CD14-positive monocyte (primary cell): Measurements from ENCODE around the gene DES. TPM values are rescaled to one million over a fixed set of nuclear protein-coding genes. Genes with fewer than 3 reads are reported as not detected.

ENCODE experiments used
- DNase-seq, 3 donors: peaks; one replicate each; pipeline ENCODE4 v3.0.0-alpha.2; 2011 to 2022
- H2AFZ ChIP-seq: 2 replicates; pipeline ENCODE4 v1.6.0; 2012; ENCODE audit warnings: mild to moderate bottlenecking, low read depth, low read length, inconsistent platforms; ENCODE audit not compliant: insufficient read depth, poor library complexity, severe bottlenecking
- H3K27ac ChIP-seq, 2 donors: 1 replicate in 1 of 2; 2 replicates in 1 of 2; pipeline ENCODE4 v1.5.1; 2012 to 2013; ENCODE audit warnings: low read length in 2 of 2, control low read depth in 1 of 2, inconsistent platforms in 1 of 2, low read depth in 1 of 2, mild to moderate bottlenecking in 1 of 2
- H3K27me3 ChIP-seq, 2 donors: one replicate each; pipeline versions ENCODE4 v1.6.0 to v1.6.1; 2011 to 2013; ENCODE audit warnings: low read length in 2 of 2; ENCODE audit not compliant: control insufficient read depth in 2 of 2, insufficient read depth in 2 of 2
- H3K36me3 ChIP-seq, 2 donors: replicated peaks in 1 of 2; 1 replicate in 1 of 2; 2 replicates in 1 of 2; pipeline versions ENCODE4 v1.5.1 to v1.6.1; 2012 to 2013; ENCODE audit warnings: low read length in 2 of 2, control low read depth in 1 of 2, inconsistent platforms in 1 of 2, mild to moderate bottlenecking in 1 of 2; ENCODE audit not compliant: insufficient read depth in 2 of 2, control insufficient read depth in 1 of 2
- H3K4me1 ChIP-seq, 2 donors: 1 replicate in 1 of 2; 2 replicates in 1 of 2; pipeline versions ENCODE4 v1.5.1 to v1.6.1; 2012 to 2013; ENCODE audit warnings: low read length in 2 of 2, control low read depth in 1 of 2, inconsistent platforms in 1 of 2, mild to moderate bottlenecking in 1 of 2, moderate library complexity in 1 of 2; ENCODE audit not compliant: insufficient read depth in 2 of 2, control insufficient read depth in 1 of 2
- H3K4me2 ChIP-seq: replicated peaks from 2 replicates; pipeline ENCODE3; 2012; ENCODE audit warnings: low read length, moderate library complexity, mild to moderate bottlenecking; ENCODE audit not compliant: poor library complexity, severe bottlenecking; ENCODE audit errors: extremely low read depth
- H3K4me3 ChIP-seq, 3 experiments: fragments of 200-600 bp in 1 of 3; sonication (generic) in 1 of 3; replicated peaks in 1 of 3; 1 replicate in 2 of 3; 2 replicates in 1 of 3; pipeline ENCODE4 v1.5.1; 2011 to 2013; ENCODE audit warnings: low read length in 3 of 3, mild to moderate bottlenecking in 3 of 3, control low read depth in 2 of 3, low read depth in 2 of 3, inconsistent platforms in 1 of 3, moderate library complexity in 1 of 3
- H3K79me2 ChIP-seq: 2 replicates; pipeline ENCODE4 v1.6.0; 2012; ENCODE audit warnings: mild to moderate bottlenecking, control low read depth, inconsistent platforms, low read length, moderate library complexity; ENCODE audit not compliant: insufficient read depth
- H3K9ac ChIP-seq: 2 replicates; pipeline ENCODE4 v1.6.0; 2017; ENCODE audit warnings: low read length, mild to moderate bottlenecking; ENCODE audit not compliant: insufficient read depth, poor library complexity, severe bottlenecking
- H3K9me3 ChIP-seq, 2 donors: replicated peaks in 1 of 2; 1 replicate in 1 of 2; 2 replicates in 1 of 2; pipeline versions ENCODE4 v1.5.1 to v1.6.1; 2012 to 2013; ENCODE audit warnings: low read length in 2 of 2, control low read depth in 1 of 2; ENCODE audit not compliant: control insufficient read depth in 1 of 2, insufficient read depth in 1 of 2
- H4K20me1 ChIP-seq: 2 replicates; pipeline ENCODE4 v1.6.0; 2012; ENCODE audit warnings: mild to moderate bottlenecking, low read length, control low read depth, moderate library complexity; ENCODE audit not compliant: insufficient read depth
- H3K27ac Mint-ChIP-seq, 7 donors: one replicate each; pipeline ENCODE4 v1.8.0; 2020; ENCODE audit warnings: mild to moderate bottlenecking in 7 of 7, mixed read lengths in 7 of 7, moderate library complexity in 6 of 7, inconsistent platforms in 2 of 7
- H3K27me3 Mint-ChIP-seq, 3 donors: one replicate each; pipeline ENCODE4 v1.8.0; 2021 to 2022; ENCODE audit warnings: low read depth in 3 of 3, mild to moderate bottlenecking in 3 of 3, mixed read lengths in 3 of 3, moderate library complexity in 3 of 3, inconsistent platforms in 1 of 3
- H3K36me3 Mint-ChIP-seq, 2 donors: one replicate each; pipeline ENCODE4 v1.8.0; 2020; ENCODE audit warnings: mixed read lengths in 2 of 2, inconsistent platforms in 1 of 2, mild to moderate bottlenecking in 1 of 2
- H3K4me1 Mint-ChIP-seq: one replicate; pipeline ENCODE4 v1.8.0; 2020; ENCODE audit warnings: mild to moderate bottlenecking, mixed read lengths
- H3K4me3 Mint-ChIP-seq, 2 donors: one replicate each; pipeline ENCODE4 v1.8.0; 2020; ENCODE audit warnings: mild to moderate bottlenecking in 2 of 2, mixed read lengths in 2 of 2, moderate library complexity in 1 of 2
- H3K9me3 Mint-ChIP-seq, 7 donors: one replicate each; pipeline ENCODE4 v1.8.0; 2020 to 2022; ENCODE audit warnings: mixed read lengths in 7 of 7, mild to moderate bottlenecking in 6 of 7, moderate library complexity in 6 of 7, inconsistent platforms in 2 of 7
- CTCF ChIP-seq: fragments of 200-600 bp; IDR thresholded peaks from one replicate; pipeline ENCODE4 v1.8.0; 2022; ENCODE audit warnings: antibody characterized with exemption, mild to moderate bottlenecking
- WGBS: methylation state at CpG from one replicate; pipeline ENCODE4 v1.1.5; 2013; ENCODE audit warnings: missing lambda C conversion rate; ENCODE audit not compliant: insufficient coverage; 5-methylcytosine and 5-hydroxymethylcytosine counted together
- intact Hi-C, 2 donors: fragments of 100-400 bp; cut with micrococcal nuclease; formaldehyde crosslinking; loops; one replicate each; pipeline versions ENCODE4 v1.15.0 to v1.15.1; 2023
- polyA plus RNA-seq, 3 donors: library from polyadenylated mRNA; depleted of rRNA in 1 of 3; unstranded in 2 of 3; stranded (reverse) in 1 of 3; fragments of 300-500 nt in 2 of 3; fragments of >200 nt in 1 of 3; fragmentation: Illumina TruSeq in 2 of 3; gene quantifications; 1 replicate in 2 of 3; 2 replicates in 1 of 3; pipeline ENCODE4 v1.2.3, GENCODE V29; 2012 to 2021

DES gene
- polyA plus RNA-seq, 3 donors, result 2.4 to 4.0 (median 2.4) TPM

GRCh38 chr2:219448099-219448775 is 30.1 kb downstream of the DES start:
- Histone ChIP-seq H3K27me3 (peaks cover 15 to 60% of the 10 kb centered on the region in 2 donors), H3K4me3 (no peak overlapping the region), H4K20me1 (no peaks in the 10 kb centered on the region), H3K36me3 (no peaks in the 10 kb centered on the region), H3K27ac (no peak overlapping the region), H3K4me1 (no peaks in the 10 kb centered on the region), H2AFZ (no peak overlapping the region), H3K9ac (no peak overlapping the region), H3K9me3 (no peaks in the 10 kb centered on the region), H3K4me2 (no peak overlapping the region), H3K79me2 (no peaks in the 10 kb centered on the region)
- no peak for DNase-seq
- H3K9me3 Mint-ChIP-seq, result peaks cover 0 to 2% (median 0%) of the 10 kb centered on the region in 7 donors
- H3K36me3 Mint-ChIP-seq, result no peaks in the 10 kb centered on the region
- peaks cover 41 to 76% (median 59%) of the 10 kb centered on the region in 3 donors for H3K27me3 Mint-ChIP-seq
- H3K4me1 Mint-ChIP-seq, result no peaks in the 10 kb centered on the region
- intact Hi-C loops, result no loop called here
- TF ChIP-seq CTCF, result no peak
- H3K27ac Mint-ChIP-seq, result no peak overlapping the region
- 13% methylated on average over 87 of the region's 88 CpGs for WGBS
- peak overlapping the region in 1 of 2 donors; percentile 39 for H3K4me3 Mint-ChIP-seq

- no peaks in the 10 kb centered on the region for H3K4me1 ChIP-seq
- peaks cover 42 to 73% (median 56%) of the 10 kb centered on the region in 3 donors for H3K27me3 Mint-ChIP-seq
- no peak overlapping the region for H3K27ac ChIP-seq
- H3K27me3 ChIP-seq, result peaks cover 15 to 56% of the 10 kb centered on the region in 2 donors
- no peak for TF ChIP-seq CTCF
- no peak overlapping the region for H3K9ac ChIP-seq
- H3K36me3 ChIP-seq, result no peaks in the 10 kb centered on the region
- no peaks in the 10 kb centered on the region for H4K20me1 ChIP-seq
- no peak overlapping the region for H3K4me3 ChIP-seq
- H3K4me1 Mint-ChIP-seq, result no peaks in the 10 kb centered on the region
- H3K36me3 Mint-ChIP-seq, result no peaks in the 10 kb centered on the region
- intact Hi-C loops, result no loop called here
- H3K27ac Mint-ChIP-seq, result no peak overlapping the region
- H3K9me3 ChIP-seq, result no peaks in the 10 kb centered on the region
- peaks cover 0 to 2% (median 0%) of the 10 kb centered on the region in 7 donors for H3K9me3 Mint-ChIP-seq
- 4% methylated on average over 51 of the region's 51 CpGs for WGBS
- peak overlapping the region in 1 of 2 donors; percentile 79 for H3K4me3 Mint-ChIP-seq
- no peak overlapping the region for H2AFZ ChIP-seq
- H3K79me2 ChIP-seq, result no peaks in the 10 kb centered on the region
- DNase-seq, result no peak
- H3K4me2 ChIP-seq, result no peak overlapping the region
These were observed 30.7 kb downstream of the DES start for GRCh38 chr2:219448776-219449341.
